A549 treated with GW870086 at 1 μM for 4 hours (cell line): ENCODE data around the gene CEP85L. TPM values are rescaled to one million over a fixed set of nuclear protein-coding genes. Genes with fewer than 3 reads are reported as not detected.

Experiments used
- total RNA-seq: library from RNA; stranded (reverse); fragments of 200-300 nt; extraction: Qiagen RNA extraction; gene quantifications from 5 replicates; pipeline ENCODE4 v1.2.3, GENCODE V29; 2022; ENCODE audit warnings: low read depth

The CEP85L gene
- total RNA-seq: 1.2 to 2.6 TPM (median 1.5 TPM) in 5 replicates

GRCh38 chr6:118651282-118652050 lies at the start of gene CEP85L:
TSS of gene CEP85L (minus strand) at chr6:118651591. CDS start at chr6:118651269, 322 bp downstream.

GRCh38 chr6:118548136-118548535 lies 103.3 kb downstream of the CEP85L start, which contains the start of gene PLN:
TSS of gene PLN (plus strand) at chr6:118548296. CDS start at chr6:118558922, 10,626 bp downstream.

Other genes with a start within 250 kb of the CEP85L start
- not detected in 5 replicates for gene PLN, start 103.3 kb downstream of the CEP85L start, total RNA-seq
- 7.7 to 10.3 TPM (median 9.6 TPM) in 5 replicates for gene ASF1A, start 242.6 kb upstream of the CEP85L start, total RNA-seq